ENCODE measurements around the gene CYTH1.

The CYTH1 gene

DNA sequence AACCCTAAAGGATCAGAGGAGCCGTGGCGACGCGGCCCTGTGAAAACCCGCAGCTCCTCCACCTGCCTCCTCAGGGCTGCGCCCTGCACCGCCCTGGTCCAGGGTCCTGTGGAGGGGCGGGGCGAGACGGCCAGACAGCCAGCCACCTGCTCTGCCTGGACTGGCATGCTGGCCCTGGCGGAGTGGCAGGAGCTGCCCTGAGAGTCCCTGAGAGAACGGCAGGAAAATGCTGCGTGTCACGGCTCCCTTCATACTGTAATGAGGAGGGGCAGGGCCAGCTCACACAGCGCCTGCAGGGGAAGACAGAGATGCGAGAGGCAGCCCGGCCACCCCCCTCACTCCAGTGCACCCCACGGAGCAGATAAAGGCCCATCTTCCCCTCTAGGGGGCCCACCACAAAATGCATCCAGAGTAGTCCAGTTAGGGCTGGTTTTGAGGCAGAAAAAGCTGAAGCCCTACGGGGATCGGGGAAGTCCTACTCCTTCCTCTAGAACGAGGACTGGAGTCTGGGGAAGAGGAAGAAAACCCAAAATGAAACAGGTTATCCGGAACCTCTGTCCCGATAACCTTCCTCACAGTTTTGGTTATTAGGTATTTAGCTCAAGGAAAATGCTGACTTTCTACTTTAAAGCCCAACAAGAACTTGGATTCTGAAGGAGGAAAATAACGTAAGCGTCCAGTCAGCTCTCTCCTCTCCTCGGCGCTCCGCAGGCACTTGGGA is 107.3 kb downstream of the CYTH1 start:
- no peaks in the 10 kb centered on the region for H4K20me1 ChIP-seq (ENCODE audit: insufficient read depth, low read length)
- H3K4me1 ChIP-seq (ENCODE audit: insufficient read depth, low read length), result no peaks in the 10 kb centered on the region
- H3K4me2 ChIP-seq (ENCODE audit: insufficient read depth, low read length), result no peak overlapping the region
- no peaks in the 10 kb centered on the region for H3K79me2 ChIP-seq (ENCODE audit: insufficient read depth, low read length)
- H2AFZ ChIP-seq (ENCODE audit: low read depth, low read length), result no peak overlapping the region
- DNase-seq (no peak), ATAC-seq (ENCODE audit: insufficient read depth, low read depth) (no peak)
- no peak overlapping the region for H3K9ac ChIP-seq (ENCODE audit: low read depth, low read length)
- H3K9me3 ChIP-seq (ENCODE audit: insufficient read depth, low read length, severe bottlenecking), result no peaks in the 10 kb centered on the region
- TF ChIP-seq, protein P1, sequence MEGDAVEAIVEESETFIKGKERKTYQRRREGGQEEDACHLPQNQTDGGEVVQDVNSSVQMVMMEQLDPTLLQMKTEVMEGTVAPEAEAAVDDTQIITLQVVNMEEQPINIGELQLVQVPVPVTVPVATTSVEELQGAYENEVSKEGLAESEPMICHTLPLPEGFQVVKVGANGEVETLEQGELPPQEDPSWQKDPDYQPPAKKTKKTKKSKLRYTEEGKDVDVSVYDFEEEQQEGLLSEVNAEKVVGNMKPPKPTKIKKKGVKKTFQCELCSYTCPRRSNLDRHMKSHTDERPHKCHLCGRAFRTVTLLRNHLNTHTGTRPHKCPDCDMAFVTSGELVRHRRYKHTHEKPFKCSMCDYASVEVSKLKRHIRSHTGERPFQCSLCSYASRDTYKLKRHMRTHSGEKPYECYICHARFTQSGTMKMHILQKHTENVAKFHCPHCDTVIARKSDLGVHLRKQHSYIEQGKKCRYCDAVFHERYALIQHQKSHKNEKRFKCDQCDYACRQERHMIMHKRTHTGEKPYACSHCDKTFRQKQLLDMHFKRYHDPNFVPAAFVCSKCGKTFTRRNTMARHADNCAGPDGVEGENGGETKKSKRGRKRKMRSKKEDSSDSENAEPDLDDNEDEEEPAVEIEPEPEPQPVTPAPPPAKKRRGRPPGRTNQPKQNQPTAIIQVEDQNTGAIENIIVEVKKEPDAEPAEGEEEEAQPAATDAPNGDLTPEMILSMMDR (IDR thresholded peaks at IDR 0.05; ENCODE audit: borderline replicate concordance, extremely low read depth, low read length, poor library complexity, severe bottlenecking), result no peak
- TF ChIP-seq EZH2 (IDR thresholded peaks at IDR 0.05; ENCODE audit: borderline replicate concordance, low read depth, low read length, severe bottlenecking), result no peak
- no peak overlapping the region for H3K27ac ChIP-seq (ENCODE audit: low read length)
- no peaks in the 10 kb centered on the region for H3K27me3 ChIP-seq (ENCODE audit: insufficient read depth, low read length, poor library complexity)
- peaks cover 38% of the 10 kb centered on the region for H3K36me3 ChIP-seq (ENCODE audit: insufficient read depth, low read length)
- no peak overlapping the region for H3K4me3 ChIP-seq (ENCODE audit: low read depth in 1 of 2, low read length in 2 of 2)

DNA sequence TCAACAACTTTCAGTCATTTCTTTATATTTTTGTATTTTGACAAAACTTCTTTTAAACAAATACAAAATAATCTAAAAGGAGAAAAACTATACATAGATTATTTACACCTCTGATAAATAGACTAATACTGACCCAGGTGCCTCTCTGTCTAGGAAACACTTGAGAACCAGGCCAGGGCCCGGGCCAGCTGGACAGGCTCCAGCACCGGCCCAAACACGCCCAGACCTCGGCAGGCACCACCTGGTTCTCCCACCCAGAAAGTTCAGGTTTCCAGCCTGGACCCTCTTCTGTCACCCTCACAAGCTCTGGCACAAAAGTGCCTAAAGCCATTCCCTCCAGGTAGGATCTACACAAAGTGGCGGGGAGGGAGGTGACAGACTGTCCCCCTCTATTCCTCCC is 107.9 kb downstream of the CYTH1 start:
- Histone ChIP-seq H3K9me3 (ENCODE audit: insufficient read depth, low read length, severe bottlenecking) (no peaks in the 10 kb centered on the region), H3K4me3 (ENCODE audit: low read depth in 1 of 2, low read length in 2 of 2) (no peak overlapping the region), H2AFZ (ENCODE audit: low read depth, low read length) (no peak overlapping the region), H3K4me1 (ENCODE audit: insufficient read depth, low read length) (no peaks in the 10 kb centered on the region), H3K79me2 (ENCODE audit: insufficient read depth, low read length) (no peaks in the 10 kb centered on the region), H3K4me2 (ENCODE audit: insufficient read depth, low read length) (no peak overlapping the region), H4K20me1 (ENCODE audit: insufficient read depth, low read length) (no peaks in the 10 kb centered on the region), H3K36me3 (ENCODE audit: insufficient read depth, low read length) (peaks cover 37% of the 10 kb centered on the region), H3K9ac (ENCODE audit: low read depth, low read length) (no peak overlapping the region), H3K27me3 (ENCODE audit: insufficient read depth, low read length, poor library complexity) (no peaks in the 10 kb centered on the region), H3K27ac (ENCODE audit: low read length) (no peak overlapping the region)
- ATAC-seq (ENCODE audit: insufficient read depth, low read depth) (no peak), DNase-seq (no peak)
- TF ChIP-seq, protein P1 (IDR thresholded peaks at IDR 0.05; ENCODE audit: borderline replicate concordance, extremely low read depth, low read length, poor library complexity, severe bottlenecking), result no peak
- TF ChIP-seq EZH2 (IDR thresholded peaks at IDR 0.05; ENCODE audit: borderline replicate concordance, low read depth, low read length, severe bottlenecking), result no peak

DNA sequence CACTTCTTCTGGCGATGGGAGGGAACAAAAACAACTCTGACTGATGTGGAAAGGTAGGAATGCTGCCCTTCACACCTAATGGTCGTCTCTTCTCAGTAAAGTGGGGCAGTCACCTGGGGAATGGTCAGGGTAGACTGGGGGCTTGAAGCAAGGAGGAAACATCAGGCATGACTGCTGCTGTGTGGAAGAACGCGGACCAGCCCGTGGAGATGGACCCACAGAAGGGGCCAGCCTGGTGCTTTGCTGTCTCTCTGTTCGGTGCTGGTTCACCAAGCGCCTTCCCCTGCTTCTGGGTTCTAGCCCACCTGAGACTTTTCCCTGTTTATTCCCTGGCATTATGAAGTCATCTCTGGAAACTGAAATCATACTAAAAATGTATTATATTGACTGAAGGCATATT is 108.7 kb downstream of the CYTH1 start:
- Histone ChIP-seq H3K36me3 (ENCODE audit: insufficient read depth, low read length) (peaks cover 34% of the 10 kb centered on the region), H3K4me3 (ENCODE audit: low read depth in 1 of 2, low read length in 2 of 2) (no peak overlapping the region), H3K4me2 (ENCODE audit: insufficient read depth, low read length) (no peak overlapping the region), H4K20me1 (ENCODE audit: insufficient read depth, low read length) (no peaks in the 10 kb centered on the region), H2AFZ (ENCODE audit: low read depth, low read length) (no peak overlapping the region), H3K27me3 (ENCODE audit: insufficient read depth, low read length, poor library complexity) (no peaks in the 10 kb centered on the region), H3K9ac (ENCODE audit: low read depth, low read length) (no peak overlapping the region), H3K27ac (ENCODE audit: low read length) (no peak overlapping the region), H3K4me1 (ENCODE audit: insufficient read depth, low read length) (no peaks in the 10 kb centered on the region), H3K9me3 (ENCODE audit: insufficient read depth, low read length, severe bottlenecking) (no peaks in the 10 kb centered on the region), H3K79me2 (ENCODE audit: insufficient read depth, low read length) (no peaks in the 10 kb centered on the region)
- no peak for DNase-seq
- no peak for TF ChIP-seq EZH2 (IDR thresholded peaks at IDR 0.05; ENCODE audit: borderline replicate concordance, low read depth, low read length, severe bottlenecking)
- TF ChIP-seq, protein P1 (IDR thresholded peaks at IDR 0.05; ENCODE audit: borderline replicate concordance, extremely low read depth, low read length, poor library complexity, severe bottlenecking), result no peak
- ATAC-seq (ENCODE audit: insufficient read depth, low read depth), result no peak

Measured in DND-41 (cell line).